IMR-90 (cell line): Measurements from ENCODE around the gene SLC1A1. TPM values are rescaled to one million over a fixed set of nuclear protein-coding genes. Genes with fewer than 3 reads are reported as not detected.

Source experiments
- ATAC-seq: fragments of 200-7000 bp; cut with Tn5 transposase; 2 replicates; pipeline ENCODE4 v1.9.1; 2020; ENCODE audit warnings: low read depth, mild to moderate bottlenecking, moderate library complexity
- BruUV-seq: library from RNA; stranded (reverse); fragments of 400-500 nt; replicated peaks from 2 replicates; lab custom pipeline; 2021; lab: Mats Ljungman, UMichigan
- CTCF ChIA-PET: fragments of 300-600 bp; formaldehyde crosslinking; extraction: SDS; loops from one replicate; lab custom pipeline; 2021; ENCODE audit warnings: antibody characterized with exemption; lab: Yijun Ruan, JAX
- POLR2A ChIA-PET: fragments of 300-600 bp; sonication (Branson Sonifier 250); formaldehyde crosslinking; loops from one replicate; lab custom pipeline; 2022; ENCODE audit warnings: antibody characterized with exemption; ENCODE audit not compliant: unreplicated experiment; lab: Charles Lee
- DNase-seq: peaks from one replicate; pipeline ENCODE4 v3.0.0; 2013
- H2AFZ ChIP-seq: replicated peaks from 2 replicates; pipeline ENCODE3; 2013; ENCODE audit warnings: low read length, mild to moderate bottlenecking; ENCODE audit not compliant: poor library complexity
- H2AK5ac ChIP-seq: 2 replicates; pipeline ENCODE4 v1.6.1; 2013; ENCODE audit warnings: low read depth, low read length, inconsistent platforms
- H2AK9ac ChIP-seq: replicated peaks from 2 replicates; pipeline ENCODE3; 2013; ENCODE audit warnings: mild to moderate bottlenecking, low read depth, low read length, moderate library complexity; ENCODE audit not compliant: poor library complexity
- H2BK120ac ChIP-seq: 2 replicates; pipeline ENCODE4 v1.6.1; 2013; ENCODE audit warnings: low read depth, low read length, inconsistent platforms
- H2BK15ac ChIP-seq: 3 replicates; pipeline ENCODE4 v1.6.1; 2013; ENCODE audit warnings: low read depth, low read length, inconsistent platforms
- H2BK20ac ChIP-seq: 2 replicates; pipeline ENCODE4 v1.6.1; 2013; ENCODE audit warnings: low read depth, mild to moderate bottlenecking, inconsistent platforms, low read length, moderate library complexity
- H2BK5ac ChIP-seq: 2 replicates; pipeline ENCODE4 v1.6.1; 2013; ENCODE audit warnings: mild to moderate bottlenecking, low read depth, low read length, inconsistent platforms; ENCODE audit not compliant: poor library complexity, severe bottlenecking
- H3K14ac ChIP-seq: replicated peaks from 2 replicates; pipeline ENCODE4 v1.6.1; 2013; ENCODE audit warnings: low read depth, low read length, inconsistent platforms
- H3K18ac ChIP-seq: 2 replicates; pipeline ENCODE4 v1.6.1; 2013; ENCODE audit warnings: low read depth, low read length, control low read depth
- H3K23ac ChIP-seq: 2 replicates; pipeline ENCODE4 v1.6.1; 2013; ENCODE audit warnings: low read depth, low read length, inconsistent platforms
- H3K27ac ChIP-seq: 2 replicates; pipeline ENCODE4 v1.5.1; 2013; ENCODE audit warnings: mild to moderate bottlenecking, control low read depth, low read length; ENCODE audit not compliant: insufficient read depth
- H3K27me3 ChIP-seq: 2 replicates; pipeline ENCODE4 v1.6.1; 2013; ENCODE audit warnings: low read length; ENCODE audit not compliant: control insufficient read depth, insufficient read depth
- H3K36me3 ChIP-seq: 2 replicates; pipeline ENCODE4 v1.6.1; 2013; ENCODE audit warnings: low read length, mixed read lengths; ENCODE audit not compliant: control insufficient read depth, insufficient read depth
- H3K4ac ChIP-seq: 2 replicates; pipeline ENCODE4 v1.6.1; 2013; ENCODE audit warnings: low read depth, low read length, inconsistent platforms
- H3K4me1 ChIP-seq: 2 replicates; pipeline ENCODE4 v1.6.1; 2013; ENCODE audit warnings: low read length, mixed read lengths; ENCODE audit not compliant: control insufficient read depth, insufficient read depth
- H3K4me2 ChIP-seq: 2 replicates; pipeline ENCODE4 v1.6.1; 2013; ENCODE audit warnings: low read depth, mild to moderate bottlenecking, control low read depth, low read length, moderate library complexity
- H3K4me3 ChIP-seq: 2 replicates; pipeline ENCODE4 v1.5.1; 2013; ENCODE audit warnings: low read depth, mild to moderate bottlenecking, control low read depth, low read length, moderate library complexity; ENCODE audit not compliant: insufficient read depth
- H3K56ac ChIP-seq: 2 replicates; pipeline ENCODE4 v1.6.1; 2013; ENCODE audit warnings: low read length, inconsistent platforms; ENCODE audit not compliant: insufficient read depth; ENCODE audit errors: extremely low read depth
- H3K79me1 ChIP-seq, 2 experiments: 2 replicates each; pipeline ENCODE4 v1.6.1; 2013; ENCODE audit warnings: low read length in 2 of 2, inconsistent platforms in 1 of 2, low read depth in 1 of 2
- H3K9ac ChIP-seq: 2 replicates; pipeline ENCODE4 v1.6.1; 2013; ENCODE audit warnings: low read depth, low read length, control low read depth
- H3K9me1 ChIP-seq: 2 replicates; pipeline ENCODE4 v1.6.1; 2013; ENCODE audit warnings: low read length, inconsistent platforms; ENCODE audit not compliant: insufficient read depth
- H3K9me3 ChIP-seq: 2 replicates; pipeline ENCODE4 v1.6.1; 2013; ENCODE audit warnings: low read length; ENCODE audit not compliant: control insufficient read depth, insufficient read depth
- H4K20me1 ChIP-seq: 2 replicates; pipeline ENCODE4 v1.6.1; 2013; ENCODE audit warnings: low read length, inconsistent platforms; ENCODE audit not compliant: insufficient read depth
- H4K5ac ChIP-seq: 2 replicates; pipeline ENCODE4 v1.6.1; 2013; ENCODE audit warnings: mild to moderate bottlenecking, low read depth, low read length, control low read depth
- H4K8ac ChIP-seq, 2 experiments: 2 replicates each; pipeline ENCODE4 v1.6.1; 2013; ENCODE audit warnings: low read depth in 2 of 2, low read length in 2 of 2, control low read depth in 1 of 2, inconsistent platforms in 1 of 2
- H4K91ac ChIP-seq: 2 replicates; pipeline ENCODE4 v1.6.1; 2013; ENCODE audit warnings: low read depth, low read length, inconsistent platforms; ENCODE audit not compliant: insufficient read depth
- CEBPB ChIP-seq: IDR thresholded peaks from 2 replicates; pipeline ENCODE4 v1.6.1; 2012; ENCODE audit warnings: low read depth, low read length, improper control_type of control experiment
- CHD1 ChIP-seq: IDR thresholded peaks from 2 replicates; pipeline ENCODE4 v1.6.1; 2012; ENCODE audit warnings: low read depth, low read length, improper control_type of control experiment
- USF2 ChIP-seq: fragments of 150-350 bp; IDR thresholded peaks from 2 replicates; pipeline ENCODE4 v1.6.1; 2017; ENCODE audit warnings: mild to moderate bottlenecking, antibody characterized with exemption, low read length, low read depth
- WGBS, 2 experiments: methylation state at CpG; one replicate each; pipeline versions ENCODE4 v1.1.5 to v1.1.7; 2013; ENCODE audit warnings: missing lambda C conversion rate in 2 of 2; ENCODE audit not compliant: insufficient read length in 1 of 2; ENCODE audit errors: extremely low coverage in 2 of 2; 5-methylcytosine and 5-hydroxymethylcytosine counted together
- dilution Hi-C: fragments of 300-500 bp; cut with HindIII; formaldehyde crosslinking; loops from one replicate; pipeline ENCODE4 v1.14.3; 2018; ENCODE audit warnings: low sequenced_read_pairs; ENCODE audit not compliant: unreplicated experiment
- in situ Hi-C: fragments of 300-500 bp; cut with MboI; formaldehyde crosslinking; loops from 3 replicates; pipeline ENCODE4 v1.14.3; 2019; ENCODE audit warnings: low sequenced_read_pairs, inconsistent platforms, mixed read lengths
- intact Hi-C: fragments of 100-400 bp; cut with micrococcal nuclease; formaldehyde crosslinking; loops from 2 replicates; pipeline ENCODE4 v1.10.0; 2022
- polyA plus RNA-seq, 3 experiments: library from polyadenylated mRNA; depleted of rRNA; stranded (reverse); fragments of >200 nt; gene quantifications; 2 replicates each; pipeline ENCODE4 v1.2.3, GENCODE V29; 2012; ENCODE audit warnings: low replicate concordance in 1 of 3
- total RNA-seq: library from RNA; depleted of rRNA; stranded (reverse); fragments of >200 nt; gene quantifications from 2 replicates; pipeline ENCODE4 v1.2.3, GENCODE V29; 2012

The SLC1A1 gene
- total and polyA plus RNA-seq, 2 of the 4 experiments (the other 2 are of a cell fraction) = 2.2 to 4.1 TPM

GRCh38 chr9:4463824-4464223 is 26.4 kb upstream of the SLC1A1 start:
- Histone ChIP-seq H2AK5ac (no peak overlapping the region), H4K8ac (no peak overlapping the region), H3K56ac (no peak overlapping the region), H2BK120ac (no peak overlapping the region), H4K20me1 (no peaks in the 10 kb centered on the region), H3K4ac (no peak overlapping the region), H3K27me3 (peaks cover 2% of the 10 kb centered on the region), H3K4me1 (no peaks in the 10 kb centered on the region), H3K4me3 (no peak overlapping the region), H3K9me1 (no peaks in the 10 kb centered on the region), H2AK9ac (no peak overlapping the region), H3K9me3 (no peaks in the 10 kb centered on the region), H2BK5ac (no peak overlapping the region), H3K27ac (no peak overlapping the region), H3K9ac (no peak overlapping the region), H3K4me2 (no peak overlapping the region), H4K5ac (no peak overlapping the region), H2BK15ac (no peak overlapping the region), H3K36me3 (no peaks in the 10 kb centered on the region), H4K91ac (no peak overlapping the region), H2BK20ac (no peak overlapping the region), H3K79me1 (no peaks in the 10 kb centered on the region), H3K18ac (no peak overlapping the region), H3K23ac (no peak overlapping the region), H2AFZ (no peak overlapping the region), H3K14ac (no peak overlapping the region)
- no peak for DNase-seq
- in situ Hi-C loops (loop anchor here (10.0 kb wide), 1 partner anchor 61 kb away; no protein-coding TSS in a partner anchor), dilution Hi-C loops (no loop called here), intact Hi-C loops (no loop called here)
- BruUV-seq = no TSS peak
- no CpG with 5 or more reads among the region's 3 CpGs for WGBS, 2 experiments
- no peak for TF ChIP-seq USF2
- TF ChIP-seq CHD1 = no peak
- TF ChIP-seq CEBPB = peak; percentile 48; the same call in 1 of the 2 replicates
- no peak for ATAC-seq
- ChIA-PET CTCF (no interaction called here), POLR2A (no interaction called here)
